Spleen (tissue), 11 donors: ENCODE data around the gene P2RX6. TPM values are rescaled to one million over a fixed set of nuclear protein-coding genes. Genes with fewer than 3 reads are reported as not detected.

Experiments used
- DNase-seq: peaks from one replicate; pipeline ENCODE4 v3.0.0-alpha.2; 2020
- H3K27ac ChIP-seq, 8 donors: fragments of 200-600 bp; sonication (generic) in 7 of 8; 1 replicate in 4 of 8; 2 replicates in 4 of 8; pipeline versions ENCODE4 v1.5.0 to v1.8.0; 2016 to 2021; ENCODE audit warnings: inconsistent platforms in 4 of 8, mild to moderate bottlenecking in 4 of 8, moderate library complexity in 1 of 8
- H3K27me3 ChIP-seq, 7 donors: fragments of 200-600 bp; sonication (generic) in 6 of 7; replicated peaks in 1 of 7; 1 replicate in 4 of 7; 2 replicates in 3 of 7; pipeline versions ENCODE4 v1.5.0 to v1.8.0; 2016 to 2021; ENCODE audit warnings: inconsistent platforms in 3 of 7, mild to moderate bottlenecking in 1 of 7
- H3K36me3 ChIP-seq, 6 donors: fragments of 200-600 bp; sonication (generic) in 5 of 6; 1 replicate in 4 of 6; 2 replicates in 2 of 6; pipeline versions ENCODE4 v1.5.0 to v1.8.0; 2016 to 2021; ENCODE audit warnings: inconsistent platforms in 2 of 6
- H3K4me1 ChIP-seq, 6 donors: fragments of 200-600 bp; sonication (generic) in 5 of 6; 1 replicate in 3 of 6; 2 replicates in 3 of 6; pipeline versions ENCODE4 v1.5.0 to v1.8.0; 2016 to 2021; ENCODE audit warnings: inconsistent platforms in 3 of 6
- H3K4me3 ChIP-seq, 8 donors: fragments of 200-600 bp; sonication (generic) in 7 of 8; 1 replicate in 4 of 8; 2 replicates in 4 of 8; pipeline versions ENCODE4 v1.5.0 to v1.8.0; 2016 to 2021; ENCODE audit warnings: inconsistent platforms in 4 of 8, mild to moderate bottlenecking in 4 of 8, moderate library complexity in 2 of 8
- H3K9me3 ChIP-seq, 8 donors: fragments of 200-600 bp; sonication (generic) in 7 of 8; 1 replicate in 4 of 8; 2 replicates in 4 of 8; pipeline versions ENCODE4 v1.5.0 to v1.8.0; 2016 to 2021; ENCODE audit warnings: inconsistent platforms in 4 of 8
- CTCF ChIP-seq, 11 experiments: fragments of 200-600 bp in 7 of 11; fragments of 450-650 bp in 4 of 11; sonication (generic) in 4 of 11; IDR thresholded peaks in 8 of 11; conservative IDR thresholded peaks in 3 of 11; 1 replicate in 7 of 11; 2 replicates in 4 of 11; pipeline versions ENCODE4 v1.4.0 to v1.8.0; 2016 to 2021; ENCODE audit warnings: antibody characterized with exemption in 11 of 11, inconsistent platforms in 4 of 11, mild to moderate bottlenecking in 1 of 11
- POLR2A ChIP-seq, 3 donors: fragments of 450-650 bp; IDR thresholded peaks; one replicate each; pipeline ENCODE4 v1.5.1; 2017; ENCODE audit warnings: antibody characterized with exemption in 3 of 3, mild to moderate bottlenecking in 1 of 3
- POLR2AphosphoS5 ChIP-seq, 3 donors: sonication (generic); formaldehyde crosslinking; IDR thresholded peaks; one replicate each; pipeline ENCODE4 v1.5.1; 2017; ENCODE audit warnings: antibody characterized with exemption in 3 of 3
- WGBS, 5 donors: extraction: QIAGEN DNeasy Blood & Tissue Kit in 3 of 5; methylation state at CpG; one replicate each; pipeline versions ENCODE4 v1.1.5 to v1.1.7; 2013 to 2018; 5-methylcytosine and 5-hydroxymethylcytosine counted together
- intact Hi-C: fragments of 100-400 bp; cut with DNase I; formaldehyde crosslinking; loops from one replicate; pipeline ENCODE4 v1.15.0; 2023; ENCODE audit warnings: low total_unique reads
- polyA plus RNA-seq, 3 donors: library from polyadenylated mRNA; stranded (reverse); fragments of 200-250 nt; gene quantifications; one replicate each; pipeline ENCODE4 v1.2.1, GENCODE V29; 2013
- total RNA-seq, 7 donors: library from RNA; depleted of rRNA in 3 of 7; stranded (reverse); fragments of >200 nt in 3 of 7; fragmentation: NEBNext Ultra II Directional in 4 of 7; extraction: Animal tissue kit (Norgen Biotek cat#: 25700) in 4 of 7; gene quantifications; one replicate each; pipeline versions ENCODE4 v1.1.0 to v1.2.1, GENCODE V29; 2016 to 2021
- donor health status: healthy with polysubstance abuse.
- donor health status: DM: no; HTN: no; CAD: no; lungs with moderate emphysema.
- donor health status: DM: no; HTN: no; CAD: no.
- donor health status: Bipolar disorder and iron deficiency.
- donor health status: healthy.
- donor health status: DM: no; HTN: no; CAD: no.
- donor health status: DM: yes; HTN: yes; CAD: no.

Gene P2RX6
- total and polyA plus RNA-seq, 10 donors: 0.86 to 14.4 (median 4.4) TPM

DNA sequence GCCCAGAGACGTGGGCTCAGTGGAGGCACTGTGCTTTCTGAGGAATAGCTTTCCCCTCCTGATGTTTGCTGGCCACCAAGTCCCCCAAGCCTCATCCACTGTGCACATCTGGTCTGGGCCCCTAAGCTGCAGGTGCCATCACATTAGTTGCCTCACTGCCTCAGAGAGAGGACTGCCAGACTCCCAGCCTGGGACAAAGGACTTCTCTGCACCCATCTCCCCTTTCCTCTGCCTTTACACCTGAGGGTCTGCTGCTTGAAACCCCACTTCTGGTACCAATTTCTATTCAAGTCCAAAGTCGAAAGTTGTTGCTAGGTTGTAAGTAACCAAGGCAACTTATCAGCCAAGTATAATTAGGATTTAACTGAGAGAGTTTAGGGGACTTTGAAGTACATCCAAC lies 36.5 kb upstream of the P2RX6 start:
- intact Hi-C loops: no loop called here

DNA sequence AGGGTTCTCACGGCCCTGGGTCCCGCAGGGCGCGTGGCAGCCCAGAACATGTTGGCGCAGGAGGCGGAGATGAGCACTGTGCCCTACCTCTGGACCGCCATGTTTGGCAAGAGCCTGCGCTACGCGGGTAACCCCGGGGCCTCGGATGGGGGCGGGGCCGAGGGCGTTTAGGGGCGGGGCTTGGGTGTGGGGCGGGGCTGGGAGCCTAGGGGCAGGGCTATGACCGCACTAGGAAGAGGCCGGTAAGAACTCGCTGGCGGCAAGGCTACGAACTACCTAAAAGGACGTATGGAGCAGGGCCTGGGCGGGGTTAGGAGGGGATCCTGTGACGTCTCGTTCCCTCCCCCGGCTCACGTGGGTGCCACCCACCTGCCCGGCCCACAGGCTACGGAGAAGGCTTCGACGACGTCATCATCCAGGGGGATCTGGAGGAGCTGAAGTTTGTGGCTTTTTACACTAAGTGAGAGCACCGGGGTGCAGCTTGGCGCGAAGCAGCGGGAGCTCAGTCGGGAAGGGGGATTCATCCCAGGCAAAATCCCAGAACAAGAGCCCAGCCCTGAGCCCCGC lies 35.6 kb upstream of the P2RX6 start:
- peaks cover 0 to 10% (median 0%) of the 10 kb centered on the region in 6 donors for H3K36me3 ChIP-seq
- H3K9me3 ChIP-seq: peaks cover 0 to 13% (median 8%) of the 10 kb centered on the region in 8 donors
- intact Hi-C loops: no loop called here
- no peak for DNase-seq
- no peak for TF ChIP-seq CTCF (IDR thresholded peaks at IDR 0.05 in 8 of 11, conservative IDR thresholded peaks at IDR 0.05 in 3 of 11)
- TF ChIP-seq POLR2AphosphoS5 (IDR thresholded peaks at IDR 0.05): peak; percentile 29 to 54 (median 44)
- peaks cover 18 to 50% (median 40%) of the 10 kb centered on the region in 6 donors for H3K4me1 ChIP-seq
- no peaks in the 10 kb centered on the region for H3K27me3 ChIP-seq
- H3K4me3 ChIP-seq: peak overlapping the region in 4 of 8 donors; percentile 5 to 77 (median 19)
- WGBS, 5 donors: 15 to 21% (median 19%) methylated on average over 24 to 39 of the region's 39 CpGs
- H3K27ac ChIP-seq: peak overlapping the region in 1 of 8 donors; percentile 31

More for the DNA sequence above, 36.5 kb upstream of the P2RX6 start:
- H3K4me3 ChIP-seq: no peak overlapping the region
- H3K27me3 ChIP-seq: no peaks in the 10 kb centered on the region
- 87 to 95% (median 91%) methylated on average over 2 of the region's 2 CpGs for WGBS, 5 donors
- peaks cover 14 to 44% (median 34%) of the 10 kb centered on the region in 6 donors for H3K4me1 ChIP-seq
- no peak for DNase-seq
- no peak overlapping the region for H3K27ac ChIP-seq
- TF ChIP-seq POLR2AphosphoS5 (IDR thresholded peaks at IDR 0.05) (no peak), CTCF (IDR thresholded peaks at IDR 0.05 in 8 of 11, conservative IDR thresholded peaks at IDR 0.05 in 3 of 11) (no peak), POLR2A (IDR thresholded peaks at IDR 0.05) (no peak)
- peaks cover 0 to 13% (median 8%) of the 10 kb centered on the region in 8 donors for H3K9me3 ChIP-seq
- H3K36me3 ChIP-seq: peaks cover 0 to under 1% (median 0%) of the 10 kb centered on the region in 6 donors

DNA sequence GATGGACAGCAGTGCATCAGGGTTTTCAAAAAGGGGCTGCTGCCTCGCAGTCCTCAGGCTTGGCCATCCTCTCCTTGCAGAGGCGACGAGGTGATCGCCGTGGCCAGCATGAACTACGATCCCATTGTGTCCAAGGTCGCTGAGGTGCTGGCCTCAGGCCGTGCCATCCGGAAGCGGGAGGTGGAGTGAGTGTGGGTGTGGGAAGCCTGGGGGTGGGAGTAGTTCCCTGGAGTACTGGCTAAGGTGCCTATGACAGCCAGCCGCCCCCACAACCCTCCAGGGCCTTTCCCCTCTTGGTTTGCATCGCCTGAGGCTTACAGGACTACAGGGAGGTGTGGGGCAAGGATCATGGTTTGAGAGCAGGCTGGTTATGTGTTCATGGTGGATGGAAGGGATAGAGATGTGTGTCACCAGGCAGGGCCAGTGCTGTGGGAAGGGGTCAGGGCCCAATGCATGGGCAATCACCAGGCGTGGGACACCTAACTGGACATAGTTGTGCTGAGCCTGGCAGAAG lies 35.0 kb upstream of the P2RX6 start:
- peak overlapping the region in 1 of 8 donors; percentile 31 for H3K27ac ChIP-seq
- no peak for TF ChIP-seq CTCF (IDR thresholded peaks at IDR 0.05 in 8 of 11, conservative IDR thresholded peaks at IDR 0.05 in 3 of 11)
- H3K27me3 ChIP-seq: no peaks in the 10 kb centered on the region
- H3K9me3 ChIP-seq: peaks cover 0 to 13% (median 8%) of the 10 kb centered on the region in 8 donors
- intact Hi-C loops: no loop called here
- peaks cover 18 to 50% (median 40%) of the 10 kb centered on the region in 6 donors for H3K4me1 ChIP-seq
- 49 to 71% (median 62%) methylated on average over 11 to 13 of the region's 13 CpGs for WGBS, 5 donors
- peaks cover 0 to 16% (median 0%) of the 10 kb centered on the region in 6 donors for H3K36me3 ChIP-seq
- no peak for DNase-seq
- H3K4me3 ChIP-seq: peak overlapping the region in 4 of 8 donors; percentile 5 to 77 (median 19)

DNA sequence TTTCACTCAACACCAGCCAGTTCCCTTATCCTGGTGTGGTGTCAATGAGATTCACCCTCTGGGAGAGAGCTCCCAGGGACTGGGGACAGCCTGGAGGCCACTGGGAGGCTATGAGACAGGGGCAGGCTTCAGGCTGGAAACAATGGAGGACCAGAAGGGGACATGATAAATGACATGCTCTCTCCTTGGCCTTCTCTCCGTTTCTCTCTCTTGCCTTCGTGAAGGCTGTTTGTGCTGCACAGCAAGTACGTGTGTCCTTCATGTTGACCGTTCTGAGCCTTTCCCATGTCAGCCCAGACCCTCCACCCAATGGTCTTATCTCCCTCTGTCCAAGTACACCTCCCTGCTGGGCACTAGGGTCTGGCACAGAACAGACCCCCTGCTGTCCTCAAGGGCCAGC lies 34.4 kb upstream of the P2RX6 start:
- H3K9me3 ChIP-seq: peaks cover 0 to 13% (median 8%) of the 10 kb centered on the region in 8 donors
- 79 to 99% (median 87%) methylated on average over 4 of the region's 4 CpGs for WGBS, 5 donors
- H3K27me3 ChIP-seq: no peaks in the 10 kb centered on the region
- H3K4me1 ChIP-seq: peaks cover 18 to 50% (median 40%) of the 10 kb centered on the region in 6 donors
- intact Hi-C loops: no loop called here
- DNase-seq: no peak
- H3K36me3 ChIP-seq: peaks cover 0 to 22% (median 3%) of the 10 kb centered on the region in 6 donors
- TF ChIP-seq POLR2A (IDR thresholded peaks at IDR 0.05) (no peak), POLR2AphosphoS5 (IDR thresholded peaks at IDR 0.05) (no peak), CTCF (IDR thresholded peaks at IDR 0.05 in 8 of 11, conservative IDR thresholded peaks at IDR 0.05 in 3 of 11) (no peak)
- peak overlapping the region in 1 of 8 donors; percentile 95 for H3K27ac ChIP-seq
- peak overlapping the region in 1 of 8 donors; percentile 77 for H3K4me3 ChIP-seq
